ENCODE results near the gene YY1.
A peak's percentile ranks its signal among the peaks of the same experiment; 100 is the strongest.
"Not testable (repeated sequence)": the region's sequence is repeated elsewhere in the genome, so short reads cannot be mapped to it uniquely, and the experiment has no call there.

Gene YY1

DNA sequence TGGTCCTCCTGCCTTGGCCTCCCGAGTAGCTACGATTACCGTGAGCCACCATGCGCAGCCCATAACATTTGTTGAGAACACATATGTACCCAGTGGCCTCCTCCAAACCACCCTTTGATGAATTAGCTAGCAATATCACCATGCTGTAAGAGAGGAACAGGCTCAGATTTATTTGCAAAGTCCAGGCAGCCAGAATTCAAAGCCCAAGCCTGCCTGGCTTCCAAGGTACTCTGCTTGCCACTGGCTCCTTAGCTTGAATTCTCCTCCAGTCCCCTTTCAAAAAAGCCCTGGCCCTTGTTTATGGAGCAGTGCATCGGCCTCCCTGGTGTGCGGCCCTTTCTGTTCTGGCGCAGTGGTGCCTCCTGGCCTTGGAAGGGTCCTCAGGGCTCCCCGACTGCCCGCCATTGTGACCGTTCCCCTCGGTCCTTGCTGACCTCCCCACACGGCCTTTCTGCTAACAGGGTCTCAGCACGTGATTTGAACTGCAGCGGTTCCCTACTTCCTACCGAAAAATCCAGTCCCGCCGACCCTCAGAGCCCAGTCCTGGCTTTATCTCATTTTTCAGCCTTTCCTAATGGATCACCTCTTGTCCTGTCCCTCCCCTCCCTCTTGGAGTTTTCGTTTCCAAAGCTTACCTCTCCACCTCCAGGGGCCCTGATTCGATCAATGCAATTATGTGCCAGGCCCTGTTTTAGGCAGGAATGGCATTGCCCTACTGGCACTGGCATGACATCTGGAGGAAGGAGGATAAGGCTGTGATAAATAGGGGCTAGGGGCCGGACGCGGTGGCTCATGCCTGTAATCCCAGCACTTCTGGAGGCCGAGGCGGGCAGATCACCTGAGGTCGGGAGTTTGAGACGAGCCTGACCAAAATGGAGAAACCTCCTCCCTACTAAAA is 45.3 kb downstream of the YY1 start:
- no peak for DNase-seq (ENCODE audit: low read depth in 2 of 2)

DNA sequence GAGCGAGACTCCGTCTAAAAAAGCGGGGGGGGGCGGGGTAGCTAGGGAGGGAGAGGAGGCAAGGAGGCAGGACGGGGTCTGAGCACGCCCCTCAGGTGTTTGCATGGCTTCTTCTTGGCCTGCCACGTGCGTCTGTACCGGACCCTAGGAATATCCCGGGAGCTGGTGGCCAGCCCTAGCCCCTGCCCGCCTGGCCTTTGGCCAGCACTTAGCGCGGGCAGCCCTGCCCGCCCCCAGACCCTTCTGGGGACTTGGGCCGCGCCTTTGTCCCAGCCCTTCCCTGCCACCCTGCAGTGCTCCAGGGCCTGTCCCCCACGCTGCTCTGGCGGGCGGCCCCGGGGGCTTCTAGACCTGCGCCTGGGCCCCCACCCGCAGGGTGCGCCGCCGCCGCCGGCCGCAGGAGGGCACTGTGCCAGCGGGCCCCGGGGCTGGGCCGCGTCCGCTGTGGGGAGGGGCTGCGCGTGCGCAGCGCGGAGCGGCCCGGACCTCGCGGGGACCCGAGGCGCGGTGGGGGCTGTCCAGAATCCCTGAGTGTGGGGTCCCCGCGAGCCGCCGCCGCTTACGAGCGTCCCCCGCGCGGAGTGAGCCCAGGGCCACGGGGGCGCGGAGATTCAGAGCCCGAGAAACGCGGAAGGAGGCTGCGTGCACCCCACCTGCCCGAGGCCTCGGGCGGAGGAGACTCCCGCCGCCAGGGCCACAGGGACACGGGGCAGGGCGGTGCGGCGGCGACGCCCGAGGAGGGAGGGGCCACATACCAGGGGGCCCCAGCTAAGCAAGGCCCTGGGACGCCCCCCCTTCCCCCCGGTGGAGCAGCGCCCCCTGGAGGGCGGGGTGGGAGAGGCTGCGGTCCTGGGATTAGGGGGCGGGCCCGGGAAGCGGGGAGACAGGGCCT is 46.3 kb downstream of the YY1 start:
- peak in 1 of 2 experiments; percentile 29 for DNase-seq (ENCODE audit: low read depth in 2 of 2)

DNA sequence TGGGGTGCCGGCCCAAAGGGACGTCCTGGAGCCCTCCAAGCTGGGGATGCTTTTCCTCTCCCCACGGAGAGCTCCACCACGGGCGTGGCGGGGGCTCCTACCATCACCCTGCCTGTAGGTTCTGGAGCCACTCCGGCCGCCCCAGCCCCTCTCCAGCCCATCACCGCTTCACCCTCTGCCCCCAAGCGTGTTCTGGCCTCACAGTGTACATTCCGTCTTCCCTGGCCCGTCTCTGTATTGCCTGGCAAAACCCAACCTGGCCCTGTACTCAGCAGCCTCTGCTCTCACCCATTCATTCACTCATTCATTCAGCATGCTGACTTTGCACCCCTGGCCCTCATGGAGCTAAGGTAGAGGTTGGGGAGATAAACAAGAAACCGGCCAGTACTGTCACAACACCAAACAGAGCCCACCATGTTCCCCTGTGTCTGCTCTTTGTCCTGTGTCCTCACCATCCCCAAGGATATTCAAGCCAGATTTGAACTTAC is 47.0 kb downstream of the YY1 start:
- DNase-seq (ENCODE audit: low read depth in 2 of 2), result no peak

DNA sequence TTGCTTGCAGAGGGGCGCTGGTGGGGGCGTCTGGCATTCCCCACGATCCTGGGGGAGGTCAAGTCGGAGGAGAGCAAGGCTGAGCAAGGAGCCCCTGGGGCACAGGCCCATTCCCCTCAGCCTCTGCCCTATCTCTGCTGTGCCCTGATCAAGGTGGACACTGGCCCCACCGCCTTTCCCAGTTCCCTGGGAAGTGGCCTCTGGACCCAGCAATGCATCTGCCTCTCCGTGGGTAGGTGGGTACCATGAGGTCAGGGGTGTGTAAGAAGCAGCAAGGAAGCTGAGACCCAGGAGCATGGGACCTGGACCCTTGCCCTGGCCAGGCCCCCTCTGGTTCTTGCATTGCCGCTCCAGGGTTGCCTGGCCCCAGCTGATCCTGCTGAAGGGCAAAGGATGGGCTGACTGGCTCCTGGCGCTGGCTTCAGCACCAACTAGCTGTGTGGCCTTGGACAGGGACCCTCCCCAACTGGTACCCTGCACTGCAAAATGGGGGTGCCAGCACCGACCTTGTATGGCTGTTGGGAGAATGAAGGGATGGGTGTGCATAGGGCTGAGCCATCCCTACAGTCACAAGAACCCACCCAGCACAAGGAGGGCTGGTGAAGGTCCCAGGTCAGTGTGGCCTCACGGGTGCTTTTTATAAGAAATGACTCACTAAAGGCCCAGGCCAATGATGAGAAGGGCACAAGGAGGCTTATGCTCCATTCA is 47.7 kb downstream of the YY1 start:
- no peak for DNase-seq (ENCODE audit: low read depth in 2 of 2)

DNA sequence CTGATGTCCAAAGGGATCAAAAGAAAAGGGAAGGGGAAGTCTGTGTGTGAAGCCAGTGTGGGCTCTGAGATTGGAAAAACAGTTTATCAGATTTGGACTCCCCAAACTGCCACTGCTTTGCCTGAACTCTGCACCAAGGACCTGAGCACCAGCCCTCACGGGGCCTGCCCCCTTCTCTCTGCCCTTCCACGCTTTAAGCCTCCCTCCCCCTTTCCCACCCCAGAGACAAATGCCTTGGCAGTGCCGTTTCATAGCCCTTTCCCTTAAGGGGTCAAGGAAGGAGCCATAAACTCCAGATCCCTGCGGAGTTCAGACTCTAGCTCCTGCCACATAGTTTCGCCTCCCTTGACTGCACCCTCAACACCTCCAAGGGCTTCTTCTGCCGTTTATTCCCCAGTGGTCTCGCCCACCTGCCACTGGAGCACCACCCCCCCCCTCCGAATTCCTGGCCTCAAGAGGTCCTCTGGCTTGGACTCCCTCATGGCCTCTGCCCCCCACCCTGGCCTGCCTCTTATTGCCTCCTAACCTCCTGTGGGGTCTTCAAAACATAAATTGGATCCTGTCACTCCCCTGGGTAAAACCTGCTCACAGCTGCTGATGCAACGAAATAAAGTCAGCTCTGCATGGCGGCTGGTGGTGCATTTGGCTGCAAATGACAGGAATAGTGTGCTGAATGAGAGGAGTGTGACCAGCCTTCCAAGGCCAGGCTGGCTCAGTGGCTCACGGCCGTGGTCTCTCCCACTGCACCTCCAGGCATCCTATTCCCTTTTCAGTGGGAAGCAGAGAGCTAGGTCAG is 48.5 kb downstream of the YY1 start:
- no peak for DNase-seq (ENCODE audit: low read depth in 2 of 2)

DNA sequence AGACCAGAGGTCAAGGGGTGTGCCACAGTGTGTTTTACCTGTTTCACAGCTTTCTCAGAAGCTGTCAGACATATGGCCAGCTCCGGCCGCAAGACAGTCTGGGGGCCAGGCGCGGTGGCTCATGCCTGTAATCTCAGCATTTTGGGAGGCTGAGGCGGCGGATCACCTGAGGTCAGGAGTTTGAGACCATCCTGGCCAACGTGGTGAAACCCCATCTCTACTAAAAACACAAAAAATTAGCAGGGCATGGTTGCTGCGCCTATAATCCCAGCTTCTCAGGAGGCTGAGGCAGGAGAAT is 49.0 kb downstream of the YY1 start:
- DNase-seq (ENCODE audit: low read depth in 2 of 2), result not testable (repeated sequence)

DNA sequence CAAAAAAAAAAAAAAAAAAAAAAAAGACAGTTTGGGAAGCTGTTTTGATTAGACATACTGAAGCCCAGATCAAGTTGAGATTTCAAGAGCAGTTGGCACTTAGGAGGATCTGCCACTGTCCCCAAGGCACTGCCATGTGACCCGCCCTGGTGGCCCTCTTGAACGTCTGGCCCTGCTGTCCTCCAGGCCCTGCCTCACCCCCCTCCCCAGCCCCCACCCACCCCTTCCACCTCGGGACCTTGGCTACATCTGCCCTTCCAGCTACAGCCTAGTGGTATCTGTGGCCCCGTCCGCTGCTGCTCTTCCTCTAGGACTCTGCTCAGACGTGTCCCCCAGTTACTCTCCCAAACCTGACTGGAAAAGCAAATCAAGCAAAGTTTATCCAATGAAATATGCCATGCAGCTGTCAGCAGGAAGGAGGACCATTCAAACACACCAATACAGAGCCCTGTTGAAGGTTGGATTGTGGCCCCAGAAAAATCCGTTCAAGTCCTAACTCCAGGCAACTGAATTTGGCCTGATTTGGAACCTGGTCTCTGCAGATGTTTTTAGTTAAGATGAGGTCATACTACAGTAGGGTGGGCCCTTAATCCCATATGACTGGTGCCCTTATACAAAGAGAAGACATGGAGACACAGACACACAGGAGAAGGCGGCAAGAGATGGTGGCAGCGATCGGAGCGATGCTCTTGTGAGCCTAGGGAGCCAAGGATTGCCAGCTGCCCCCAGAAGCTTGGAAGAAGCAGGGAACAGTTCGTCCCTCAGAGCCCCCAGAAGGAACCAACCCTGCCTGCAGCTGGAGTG is 49.6 kb downstream of the YY1 start:
- DNase-seq (ENCODE audit: low read depth in 2 of 2), result no peak

DNA sequence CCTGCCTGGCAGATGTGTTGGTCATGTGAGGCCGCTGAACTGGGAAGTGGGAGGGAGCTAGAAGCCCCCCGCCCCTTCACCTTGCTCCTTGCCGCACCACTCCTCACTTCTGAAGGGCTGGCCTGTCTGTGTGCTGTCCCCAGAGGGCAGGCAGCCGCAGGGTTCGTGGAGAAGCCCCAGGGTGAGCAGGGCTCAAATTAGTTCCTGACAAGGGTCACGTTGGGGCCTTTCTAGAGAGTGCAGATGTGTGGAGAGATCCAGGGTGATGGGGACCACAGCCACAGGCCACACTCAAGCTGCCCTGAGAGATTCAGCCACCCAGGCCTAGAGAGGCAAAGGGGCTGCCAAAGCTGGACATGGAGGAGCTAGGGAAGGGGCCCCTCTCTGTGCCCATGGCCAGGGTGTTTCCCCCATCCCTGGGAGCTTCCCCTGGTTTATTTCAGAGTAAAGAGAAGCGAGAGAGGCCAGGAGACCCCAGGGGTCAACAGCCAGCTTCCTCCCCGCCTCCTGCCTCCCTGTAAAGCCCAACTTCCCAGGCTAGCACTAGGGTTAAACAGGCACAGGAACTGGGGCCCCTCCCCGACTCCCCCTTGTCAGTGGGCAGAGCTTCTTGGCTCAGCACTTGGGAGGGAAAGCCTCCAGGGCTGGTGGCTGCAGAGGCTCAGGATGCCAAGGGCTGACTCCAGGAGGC is 51.1 kb downstream of the YY1 start:
- no peak for DNase-seq (ENCODE audit: low read depth in 2 of 2)

DNA sequence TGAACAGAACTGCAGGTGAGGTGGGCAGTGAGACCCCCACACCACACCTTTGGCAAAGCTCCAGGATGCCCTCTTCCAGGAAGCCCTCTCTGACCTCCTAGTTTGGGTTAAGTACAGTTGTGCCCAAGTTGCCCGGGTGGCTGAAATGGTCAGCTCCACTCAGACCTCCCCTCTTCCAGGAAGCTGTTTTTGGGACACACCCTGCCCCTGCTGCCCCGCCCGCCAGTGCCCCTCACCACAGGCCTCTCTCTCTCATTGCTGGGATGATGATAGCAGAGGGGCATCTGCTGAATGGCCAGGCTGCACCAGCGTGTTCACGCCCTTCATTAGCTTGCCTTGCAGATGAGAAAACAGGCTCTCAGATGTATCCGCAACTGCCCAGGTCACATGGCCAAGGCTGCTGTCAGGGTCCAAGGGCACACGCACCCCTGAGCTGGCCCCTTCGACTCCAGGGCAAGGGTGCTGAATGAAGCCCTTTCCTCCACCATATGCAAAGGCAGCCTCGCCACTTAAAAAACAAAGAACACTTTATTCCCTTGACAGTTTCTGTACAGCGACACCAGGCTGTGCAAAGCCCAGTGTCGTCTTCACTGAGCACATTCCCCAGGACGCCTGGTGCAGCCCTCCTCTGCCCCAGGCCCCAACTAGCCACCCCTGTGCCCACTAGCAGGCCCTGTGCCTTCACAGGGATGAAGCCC is 51.8 kb downstream of the YY1 start:
- no peak for DNase-seq (ENCODE audit: low read depth in 2 of 2)

DNA sequence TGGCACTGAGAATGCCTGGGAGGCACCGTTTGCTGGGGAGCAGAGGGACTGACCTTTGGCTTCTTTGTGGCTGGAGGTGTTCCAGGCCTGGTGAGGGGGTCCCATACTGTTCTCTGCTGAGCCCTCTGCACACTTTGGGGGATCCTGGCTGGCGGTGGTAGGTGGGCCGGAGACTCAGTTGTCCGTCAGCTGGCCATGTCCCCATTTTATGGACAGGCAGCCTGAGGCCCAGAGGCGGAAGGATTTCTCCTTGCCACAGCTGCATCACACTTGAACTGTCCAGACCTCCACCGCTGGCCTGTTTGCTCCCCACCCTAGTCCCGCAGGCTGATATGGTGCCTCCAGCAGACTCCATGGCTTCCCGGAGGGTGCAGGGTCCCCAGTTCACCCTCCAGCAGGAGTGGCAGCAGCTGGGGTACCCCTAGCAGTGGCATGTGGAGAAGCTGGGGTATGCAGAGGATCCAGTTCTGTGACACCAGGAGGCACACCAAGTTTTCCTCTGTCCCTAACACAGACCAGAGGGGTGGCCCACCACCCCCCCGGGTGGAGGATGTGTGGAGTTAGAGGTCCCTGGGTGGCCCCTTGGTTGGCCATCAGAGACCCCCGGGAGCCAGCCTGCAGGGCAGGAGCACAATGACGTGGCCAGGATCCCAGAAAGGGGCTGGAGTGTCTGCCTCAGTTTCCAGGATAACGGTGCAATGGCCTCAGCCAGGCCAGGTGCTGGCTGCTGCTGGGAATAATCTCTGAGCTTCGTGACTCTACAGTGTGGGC is 52.5 kb downstream of the YY1 start:
- no peak for DNase-seq (ENCODE audit: low read depth in 2 of 2)

DNA sequence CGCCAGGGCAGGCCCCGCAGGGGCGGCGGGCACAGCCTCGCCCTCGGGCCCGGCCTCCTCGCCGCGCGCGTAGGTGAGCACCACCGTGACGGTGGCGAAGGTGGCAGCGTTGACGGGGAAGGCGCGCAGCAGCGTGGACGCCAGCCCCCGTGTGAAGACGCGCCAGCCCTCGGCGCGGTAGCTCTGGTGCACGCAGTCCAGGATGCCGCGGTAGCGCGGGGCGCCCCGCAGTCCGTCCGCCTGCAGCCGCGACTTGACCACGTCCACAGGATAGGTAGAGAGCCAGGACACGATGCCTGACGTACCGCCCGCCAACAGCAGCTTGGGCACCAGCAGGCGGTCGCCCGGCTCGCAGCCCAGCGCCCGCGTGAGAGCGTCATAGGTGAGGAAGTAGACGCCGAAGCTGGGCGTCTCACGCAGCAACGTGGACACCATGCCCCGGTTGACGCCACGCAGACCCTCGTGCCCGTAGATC is 53.4 kb downstream of the YY1 start:
- DNase-seq (ENCODE audit: low read depth in 2 of 2), result no peak

DNA sequence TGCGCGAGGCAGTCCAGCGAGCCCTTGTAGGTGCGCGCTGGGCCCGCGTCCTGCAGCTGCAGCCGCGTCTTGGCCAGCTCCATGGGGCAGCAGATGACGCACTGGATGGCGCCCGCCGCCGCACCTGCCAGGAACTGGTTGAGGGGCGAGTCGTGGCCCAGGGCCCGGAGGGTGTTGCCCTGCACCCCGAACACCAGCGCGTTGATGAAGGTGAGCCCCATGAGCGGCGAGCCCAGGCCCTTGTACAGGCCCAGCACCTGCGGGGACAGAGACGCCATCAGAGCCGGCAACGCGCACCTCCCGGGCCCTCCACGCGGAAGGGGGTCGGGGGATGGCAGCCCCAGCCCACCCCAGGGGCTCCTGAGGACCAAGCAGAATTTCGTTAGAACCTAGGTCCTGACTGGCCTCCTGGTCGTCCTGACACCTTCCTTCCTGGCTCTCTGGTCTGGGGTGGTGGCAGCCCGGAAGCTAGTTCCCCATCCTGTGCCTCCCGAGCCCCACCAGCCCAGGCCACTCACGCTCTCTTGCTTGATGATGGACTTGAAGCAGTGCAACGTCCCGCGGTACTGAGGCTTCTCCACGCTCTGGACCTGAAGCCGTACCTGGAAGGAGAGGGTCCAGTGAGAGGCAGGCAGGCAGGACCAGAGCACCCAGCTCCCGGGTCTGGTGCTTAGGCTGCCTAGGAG is 54.0 kb downstream of the YY1 start:
- no peak for DNase-seq (ENCODE audit: low read depth in 2 of 2)

DNA sequence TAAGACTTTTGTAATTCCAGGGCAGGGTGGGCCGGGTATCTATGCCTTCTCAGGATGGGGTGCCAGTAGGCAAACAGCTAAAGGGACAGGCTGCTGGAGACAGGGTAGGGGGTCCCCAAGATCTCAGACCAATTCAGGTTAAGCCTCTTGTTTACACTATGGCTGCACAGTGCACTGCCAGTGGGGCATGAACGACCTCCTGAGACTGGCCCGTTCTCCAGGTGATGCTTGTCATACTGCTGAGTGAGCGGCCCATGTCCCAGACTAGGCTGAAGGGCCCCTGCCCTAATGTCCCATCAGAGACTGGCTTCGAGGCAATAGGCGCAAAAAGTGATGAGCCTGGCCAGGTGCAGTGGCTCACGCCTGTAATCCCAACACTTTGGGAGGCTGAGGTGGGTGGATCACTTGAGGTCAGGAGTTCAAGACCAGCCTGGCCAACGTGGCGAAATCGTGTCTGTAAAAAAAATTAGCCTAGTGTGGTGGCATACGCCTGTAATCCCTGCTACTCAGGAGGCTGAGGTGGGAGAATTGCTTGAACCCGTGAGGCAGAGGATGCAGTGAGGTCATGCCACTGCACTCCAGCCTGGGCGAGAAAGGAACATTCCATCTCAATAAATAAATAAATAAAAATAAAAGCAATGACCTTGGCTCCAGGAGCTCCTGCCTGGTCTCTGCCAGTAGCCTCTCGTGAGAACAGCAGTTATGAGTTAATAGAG is 54.7 kb downstream of the YY1 start:
- no peak for DNase-seq (ENCODE audit: low read depth in 2 of 2)

DNA sequence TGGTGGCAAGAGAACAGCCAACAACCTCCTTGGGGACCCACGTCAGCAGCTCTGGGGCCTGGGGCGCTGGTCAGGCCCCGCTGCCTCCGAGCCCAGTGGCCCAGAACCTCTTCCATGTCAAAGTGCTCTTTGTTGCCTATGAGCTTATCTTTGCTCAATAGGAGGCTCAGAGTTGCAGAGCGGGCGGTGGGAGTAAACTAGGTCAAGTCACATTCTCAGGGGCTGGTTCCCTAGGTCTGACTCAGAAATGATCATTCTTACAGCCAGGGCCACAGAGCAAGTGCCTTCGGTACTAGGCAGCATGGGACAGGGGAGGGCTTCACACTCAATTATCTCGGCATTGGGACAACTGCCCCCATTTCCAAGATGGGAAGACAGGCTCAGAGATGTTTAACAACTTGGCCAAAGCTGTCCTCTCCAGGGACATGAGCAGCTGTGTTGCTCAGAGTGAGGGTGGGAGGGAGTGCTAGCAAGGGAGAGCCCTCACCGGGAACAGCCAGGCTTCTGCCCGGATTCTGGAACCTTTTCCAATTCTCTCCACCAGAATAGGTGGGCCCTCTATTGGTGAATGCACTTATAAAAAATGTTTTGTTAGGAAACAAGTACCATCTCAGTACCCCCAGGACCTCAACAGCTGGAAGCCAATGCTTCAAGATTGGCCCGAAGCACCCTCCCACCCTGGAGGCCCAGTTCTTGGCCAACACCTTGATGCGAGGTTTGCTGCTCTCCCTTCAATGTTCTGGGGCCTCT is 55.4 kb downstream of the YY1 start:
- DNase-seq (ENCODE audit: low read depth in 2 of 2), result no peak

DNA sequence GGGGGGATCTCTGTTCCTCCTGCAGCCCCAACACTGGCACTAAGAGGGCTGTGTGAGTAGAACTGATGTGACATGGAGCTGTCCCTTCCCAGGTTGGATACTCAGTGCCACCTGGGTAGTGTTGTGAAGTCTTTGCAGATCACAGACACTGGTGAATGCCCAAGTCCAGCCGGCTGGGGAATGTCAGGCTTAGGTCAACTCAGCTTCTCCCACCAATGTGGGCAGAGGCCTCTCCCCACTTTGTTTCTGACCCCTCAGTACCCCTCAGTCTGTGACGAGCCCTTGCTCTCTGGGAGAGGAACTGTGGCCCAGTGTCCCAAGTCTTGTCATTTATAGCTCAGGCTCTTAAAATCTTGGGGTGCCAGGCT is 56.0 kb downstream of the YY1 start:
- DNase-seq (ENCODE audit: low read depth in 2 of 2), result no peak

DNA sequence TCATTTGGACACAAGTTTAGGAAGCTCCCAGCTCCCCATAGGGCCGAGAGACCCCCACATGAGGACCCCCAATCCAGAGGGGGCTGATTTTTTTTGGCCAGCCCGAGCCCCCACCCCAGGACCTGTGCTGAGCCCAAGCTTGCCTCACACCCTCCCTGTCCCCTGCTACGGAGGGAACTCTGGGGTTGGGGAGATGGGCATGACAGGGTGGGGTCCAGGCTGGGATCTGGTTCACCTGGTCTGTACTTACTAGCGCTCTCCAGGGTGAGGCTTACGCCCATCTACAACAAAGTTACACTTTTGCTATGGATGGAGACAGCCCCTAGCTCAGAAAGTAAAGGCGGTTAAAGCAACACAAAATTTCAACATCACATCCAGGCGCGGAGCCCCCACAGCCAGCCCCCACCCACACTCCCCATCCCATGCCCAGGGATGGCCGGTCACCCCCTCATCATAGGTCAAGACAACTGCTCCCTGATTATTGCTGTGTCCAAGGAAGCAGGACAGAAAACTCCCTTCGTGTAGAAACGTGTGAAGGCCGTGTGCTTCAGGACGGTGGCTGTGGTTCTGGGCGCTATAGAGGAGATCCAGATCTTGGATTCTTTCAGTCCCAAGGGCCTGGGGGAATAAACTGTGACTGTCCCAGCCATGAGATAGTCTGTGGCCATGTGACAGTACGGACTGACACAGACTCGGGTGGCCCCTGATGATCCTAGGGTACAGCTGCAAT is 56.6 kb downstream of the YY1 start:
- DNase-seq (ENCODE audit: low read depth in 2 of 2), result no peak

Measured in fibroblast of skin of left biceps (primary cell).